Body of pancreas (tissue), 4 donors: Measurements from ENCODE around the gene MRRF.

ENCODE experiments used
- CTCF ChIP-seq, 7 experiments: fragments of 450-650 bp in 4 of 7; fragments of 200-600 bp in 3 of 7; sonication (generic) in 3 of 7; IDR thresholded peaks; one replicate each; pipeline ENCODE4 v1.5.1; 2016 to 2019; ENCODE audit warnings: antibody characterized with exemption in 7 of 7
- POLR2A ChIP-seq, 3 donors: fragments of 450-650 bp; IDR thresholded peaks; one replicate each; pipeline ENCODE4 v1.6.1; 2016; ENCODE audit warnings: antibody characterized with exemption in 3 of 3, mild to moderate bottlenecking in 2 of 3

GRCh38 chr9:122355336-122355875 lies 90.7 kb downstream of the MRRF start:
- TF ChIP-seq POLR2A (IDR thresholded peaks at IDR 0.05) (no peak), CTCF (IDR thresholded peaks at IDR 0.05) (no peak)
